ENCODE measurements around the gene EEF1AKMT2. TPM values are rescaled to one million over a fixed set of nuclear protein-coding genes. Genes with fewer than 3 reads are reported as not detected.

EEF1AKMT2 gene
- total and polyA plus RNA-seq, 2 of the 13 experiments (the other 11 are each of a cell fraction or from before 2014, with no cell fraction given) = 11.3 to 19.3 TPM

DNA sequence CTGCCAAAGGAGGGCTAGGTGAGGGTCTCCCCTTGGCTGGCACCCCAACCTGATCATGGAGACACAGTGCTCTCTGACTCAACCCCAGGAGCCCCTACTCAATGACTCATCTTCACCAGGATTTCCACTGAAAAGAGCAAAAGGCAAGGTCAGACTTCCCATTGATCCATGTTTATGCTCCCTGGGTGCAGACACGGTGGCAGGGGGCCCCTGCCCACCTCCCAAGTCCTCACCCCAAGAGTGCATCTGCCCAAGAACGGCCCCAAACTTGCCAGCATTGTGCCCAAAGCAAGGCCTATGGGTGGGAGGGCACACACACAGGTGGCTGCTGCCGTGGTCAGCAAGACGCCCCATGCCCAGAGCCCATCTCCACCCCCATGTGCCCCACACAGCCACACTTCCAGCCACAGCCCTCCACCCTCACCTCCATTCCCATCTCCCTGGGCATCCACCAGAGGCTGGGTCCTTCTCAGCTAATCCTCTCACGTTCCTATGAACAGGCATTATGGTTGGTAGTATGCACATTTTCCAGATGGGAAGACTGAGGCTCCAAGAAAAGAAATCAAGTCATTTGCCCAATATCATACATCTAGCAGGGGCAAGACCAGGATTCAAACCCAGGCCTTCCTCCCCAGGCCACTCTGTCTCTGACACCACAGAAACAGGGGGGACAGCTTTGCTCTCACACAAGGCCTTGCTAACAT lies 78.8 kb downstream of the EEF1AKMT2 start:
- POLR2A ChIA-PET = no interaction called here
- TF ChIP-seq NR2F6 (IDR thresholded peaks at IDR 0.05) = no peak
- no peak for TF ChIP-seq NR2F6 (CRISPR knock-in tag; IDR thresholded peaks at IDR 0.05)
- no peak for TF ChIP-seq SMARCC2 (IDR thresholded peaks at IDR 0.05)
- TF ChIP-seq ZMYM3 (CRISPR knock-in tag; IDR thresholded peaks at IDR 0.05) = peak; percentile 93
- 0 out of 2 replicates have a peak, but pooled peaks have one; percentile 26 for TF ChIP-seq MEIS2 (CRISPR knock-in tag; IDR thresholded peaks at IDR 0.05)
- TF ChIP-seq, protein P1, sequence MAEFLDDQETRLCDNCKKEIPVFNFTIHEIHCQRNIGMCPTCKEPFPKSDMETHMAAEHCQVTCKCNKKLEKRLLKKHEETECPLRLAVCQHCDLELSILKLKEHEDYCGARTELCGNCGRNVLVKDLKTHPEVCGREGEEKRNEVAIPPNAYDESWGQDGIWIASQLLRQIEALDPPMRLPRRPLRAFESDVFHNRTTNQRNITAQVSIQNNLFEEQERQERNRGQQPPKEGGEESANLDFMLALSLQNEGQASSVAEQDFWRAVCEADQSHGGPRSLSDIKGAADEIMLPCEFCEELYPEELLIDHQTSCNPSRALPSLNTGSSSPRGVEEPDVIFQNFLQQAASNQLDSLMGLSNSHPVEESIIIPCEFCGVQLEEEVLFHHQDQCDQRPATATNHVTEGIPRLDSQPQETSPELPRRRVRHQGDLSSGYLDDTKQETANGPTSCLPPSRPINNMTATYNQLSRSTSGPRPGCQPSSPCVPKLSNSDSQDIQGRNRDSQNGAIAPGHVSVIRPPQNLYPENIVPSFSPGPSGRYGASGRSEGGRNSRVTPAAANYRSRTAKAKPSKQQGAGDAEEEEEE (CRISPR knock-in tag; IDR thresholded peaks at IDR 0.05; ENCODE audit: borderline replicate concordance) = no peak
- TF ChIP-seq NR1H2 (CRISPR knock-in tag; IDR thresholded peaks at IDR 0.05; ENCODE audit: borderline replicate concordance, low read depth) = no peak
- no peak for TF ChIP-seq ZNF549 (CRISPR knock-in tag; IDR thresholded peaks at IDR 0.05)
- peak; percentile 18; the same call in 1 of the 2 replicates for TF ChIP-seq ZFP91 (CRISPR knock-in tag; IDR thresholded peaks at IDR 0.05; ENCODE audit: borderline replicate concordance)
- TF ChIP-seq PLSCR1 (CRISPR knock-in tag; IDR thresholded peaks at IDR 0.05; ENCODE audit: borderline replicate concordance) = no peak
- TF ChIP-seq IRX3 (CRISPR knock-in tag; IDR thresholded peaks at IDR 0.05; ENCODE audit: borderline replicate concordance, low read depth) = no peak
- TF ChIP-seq ZNF317 (CRISPR knock-in tag; IDR thresholded peaks at IDR 0.05) = no peak
- TF ChIP-seq RBAK (CRISPR knock-in tag; IDR thresholded peaks at IDR 0.05) = no peak
- TF ChIP-seq ZKSCAN5 (CRISPR knock-in tag; IDR thresholded peaks at IDR 0.05) = no peak
- 0 out of 2 replicates have a peak, but pooled peaks have one; percentile 10 for TF ChIP-seq HNF4G (IDR thresholded peaks at IDR 0.05; ENCODE audit: borderline replicate concordance, low read depth, low read length)
- TF ChIP-seq HNF4G (CRISPR knock-in tag; IDR thresholded peaks at IDR 0.05; ENCODE audit: borderline replicate concordance, low read depth) = no peak

More for the DNA sequence above, 78.8 kb downstream of the EEF1AKMT2 start:
- Histone ChIP-seq H3K4me3 (replicated peaks in 1 of 3; ENCODE audit: insufficient read depth in 1 of 3, low read depth in 2 of 3, low read length in 3 of 3) (no peak overlapping the region), H3K4me1 (ENCODE audit: insufficient read depth, low read length) (peaks cover 85% of the 10 kb centered on the region), H3K27ac (ENCODE audit: extremely low read length, insufficient read depth, low read length) (peak overlapping the region; percentile 17), H2AFZ (ENCODE audit: low read length) (no peak overlapping the region), H3K36me3 (replicated peaks in 1 of 2; ENCODE audit: control insufficient read depth in 1 of 2, insufficient read depth in 2 of 2, low read length in 2 of 2) (no peaks in the 10 kb centered on the region), H3K9me3 (ENCODE audit: low read length) (no peaks in the 10 kb centered on the region), H3K4me2 (ENCODE audit: low read depth, low read length) (peak overlapping the region; percentile 37; the same call in 1 of the 2 replicates), H4K20me1 (ENCODE audit: insufficient read depth, low read length) (0 out of 2 replicates have a peak, but pooled peaks cover under 1% of the 10 kb centered on the region), H3K9ac (ENCODE audit: insufficient read depth, low read depth, low read length) (no peak overlapping the region), H3K27me3 (ENCODE audit: control insufficient read depth in 1 of 2, insufficient read depth in 2 of 2, low read length in 2 of 2) (no peaks in the 10 kb centered on the region), H3K79me2 (ENCODE audit: insufficient read depth, low read length) (peaks cover 19% of the 10 kb centered on the region)
- BruUV-seq (replicated peaks) = no TSS peak
- DNase-seq (ENCODE audit: low spot score) (peak; percentile 27), FAIRE-seq (no peak), ATAC-seq (peak; percentile 14; the same call in 2 of the 3 replicates)
- in situ Hi-C loops (cut with HindIII; ENCODE audit: extremely low pct_ligation_motif_present, low pct_unique_long_range_greater_than_20kb) (no loop called here), intact Hi-C loops (cut with micrococcal nuclease; ENCODE audit: unreplicated experiment) (no loop called here)
- CTCF ChIA-PET (ENCODE audit: low intra/inter-chr PET ratio, low total read pairs) = no interaction called here
- WGBS (ENCODE audit: low lambda C conversion rate) = 84% methylated on average over 3 of the region's 5 CpGs
